Tibial nerve (tissue), 4 donors: Measurements from ENCODE around the gene SNX32.

Experiments
- CTCF ChIP-seq, 5 experiments: fragments of 200-600 bp in 3 of 5; fragments of 450-650 bp in 2 of 5; sonication (generic) in 3 of 5; IDR thresholded peaks; one replicate each; pipeline ENCODE4 v1.5.1; 2016 to 2019; ENCODE audit warnings: antibody characterized with exemption in 5 of 5, mild to moderate bottlenecking in 3 of 5, moderate library complexity in 2 of 5
- EP300 ChIP-seq, 2 donors: sonication (generic); formaldehyde crosslinking; IDR thresholded peaks; one replicate each; pipeline ENCODE4 v1.6.1; 2017; ENCODE audit warnings: antibody characterized with exemption in 2 of 2, mild to moderate bottlenecking in 1 of 2
- POLR2A ChIP-seq, 2 donors: fragments of 450-650 bp; IDR thresholded peaks; one replicate each; pipeline ENCODE4 v1.6.1; 2017; ENCODE audit warnings: antibody characterized with exemption in 2 of 2, mild to moderate bottlenecking in 2 of 2, moderate library complexity in 2 of 2

DNA sequence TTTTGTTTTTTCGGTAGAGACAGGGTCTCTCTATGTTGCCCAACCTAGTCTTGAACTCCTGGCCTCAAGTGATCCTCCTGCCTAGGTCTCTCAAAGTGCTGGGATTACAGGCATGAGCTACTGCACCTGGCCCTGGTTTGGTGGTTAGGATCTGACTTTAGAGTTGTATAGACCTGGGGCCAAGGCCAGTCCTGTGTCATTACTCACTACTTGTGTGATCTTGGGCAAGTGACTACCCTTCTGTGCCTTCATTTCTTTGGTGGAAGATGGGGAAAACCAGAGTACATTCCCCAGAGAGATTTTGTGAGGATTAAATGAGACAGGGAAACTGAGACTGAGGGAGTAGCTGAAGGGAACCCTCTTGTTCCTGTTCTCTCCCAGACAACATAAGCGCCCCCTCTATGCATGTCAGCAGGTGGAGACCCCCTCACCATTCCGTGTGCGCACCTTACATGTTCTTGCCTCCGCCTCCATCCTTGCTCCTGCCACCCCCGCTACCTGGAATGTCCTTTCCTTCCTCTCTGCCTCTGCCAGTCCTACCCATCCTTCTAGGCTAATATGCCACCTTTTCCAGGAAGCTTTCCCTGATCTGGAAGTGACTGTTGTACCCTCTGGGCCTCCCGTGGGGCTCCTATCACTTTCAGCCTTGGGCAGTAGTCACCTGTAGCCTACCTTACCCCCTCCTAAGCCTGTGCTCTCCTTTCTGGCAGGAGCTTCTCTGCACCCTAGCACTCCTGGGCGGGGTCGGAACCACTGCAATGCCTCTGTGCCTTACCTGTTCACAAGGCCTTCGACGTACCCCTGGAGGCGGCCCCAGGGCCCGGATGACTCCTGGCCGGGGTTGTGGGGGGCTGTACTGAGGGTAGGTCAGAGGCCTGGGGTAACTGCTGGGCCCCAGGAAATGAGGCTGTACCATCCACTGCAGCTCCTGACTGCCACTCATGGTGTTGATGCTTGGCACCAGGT lies 62.6 kb downstream of the SNX32 start:
- TF ChIP-seq EP300 (IDR thresholded peaks at IDR 0.05) = no peak
- TF ChIP-seq CTCF (IDR thresholded peaks at IDR 0.05) = no peak
- TF ChIP-seq POLR2A (IDR thresholded peaks at IDR 0.05) = no peak
